HG03103 (cell line): ENCODE results near the gene COLEC11.
"Not testable (repeated sequence)": the region's sequence is repeated elsewhere in the genome, so short reads cannot be mapped to it uniquely, and the experiment has no call there.

Experiments used
- ATAC-seq: cut with Tn5 transposase; IDR thresholded peaks from one replicate; pipeline ENCODE4 v1.9.1; 2021; ENCODE audit warnings: low read depth; ENCODE audit not compliant: unreplicated experiment

Gene COLEC11

DNA sequence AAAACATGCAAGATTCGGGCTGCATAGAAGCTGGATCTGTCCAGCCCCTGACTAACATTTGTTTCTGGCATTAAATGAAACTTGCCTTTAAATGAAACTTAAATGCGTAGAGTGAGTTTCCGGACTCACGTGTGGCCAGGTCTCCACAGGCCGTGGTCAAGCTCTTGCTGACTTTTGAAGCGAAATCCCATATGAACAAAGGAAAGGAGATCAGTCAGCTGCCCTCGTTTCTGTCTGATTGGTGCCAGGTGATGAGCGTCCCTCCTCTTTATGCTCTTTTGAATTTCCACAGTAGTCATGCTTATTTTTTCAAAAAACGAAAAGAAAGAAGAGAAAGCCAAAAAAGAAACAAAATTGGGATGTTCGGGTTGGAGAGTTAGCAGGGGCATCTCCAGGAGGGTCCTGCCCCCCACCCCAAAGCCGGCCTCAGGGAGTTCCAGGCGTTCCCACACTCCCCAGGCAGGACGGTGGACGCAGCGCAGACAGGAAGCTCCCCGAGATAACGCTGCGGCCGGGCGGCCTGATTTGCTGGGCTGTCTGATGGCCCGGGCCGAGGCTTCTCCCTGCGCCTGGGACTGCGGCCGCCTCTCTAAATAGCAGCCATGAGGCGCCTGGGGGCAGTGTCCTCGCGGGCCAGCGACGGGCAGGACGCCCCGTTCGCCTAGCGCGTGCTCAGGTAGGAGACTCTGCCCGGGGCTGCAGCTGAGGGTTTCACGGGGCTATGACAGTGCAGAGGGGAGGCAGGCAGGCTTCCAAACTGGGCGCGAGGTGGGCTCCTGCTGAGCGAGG lies at the start of gene COLEC11:
Gene COLEC11 (plus strand): TSS at position 620 of the 789 bp plus-strand sequence. CDS start 9,229 bp downstream, outside the sequence.
- no peak for ATAC-seq

DNA sequence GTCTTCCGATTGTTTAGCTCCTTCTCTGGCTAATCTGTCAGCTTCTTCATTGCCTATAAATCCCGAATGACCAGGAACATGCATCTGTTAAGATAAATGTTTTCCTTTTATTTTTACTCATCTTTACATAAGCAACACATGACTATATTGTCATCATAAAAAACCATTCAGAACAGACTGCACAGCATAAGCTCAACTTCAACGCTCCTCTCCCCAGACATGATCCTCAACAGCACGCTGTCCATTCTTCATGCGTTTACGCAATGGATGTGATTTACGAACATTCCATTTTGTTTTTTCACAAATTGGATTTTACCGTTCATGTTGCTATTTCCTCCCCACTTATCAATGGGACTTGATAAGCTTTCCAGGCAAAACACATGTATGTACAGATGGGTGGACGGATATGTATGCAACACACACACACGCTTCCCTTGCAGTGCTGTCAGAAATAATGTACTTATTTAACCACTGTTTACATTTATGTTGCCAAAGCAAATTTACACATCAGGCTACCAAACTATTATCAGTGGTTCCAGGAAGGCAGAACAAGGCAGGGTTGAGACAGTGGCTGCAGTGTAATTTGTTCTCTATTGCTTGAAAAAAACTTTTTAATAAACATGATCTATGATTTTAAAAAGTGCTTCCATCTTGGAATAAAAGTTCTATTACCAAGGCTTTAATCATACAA lies 49.0 kb upstream of the COLEC11 start:
- ATAC-seq = no peak

DNA sequence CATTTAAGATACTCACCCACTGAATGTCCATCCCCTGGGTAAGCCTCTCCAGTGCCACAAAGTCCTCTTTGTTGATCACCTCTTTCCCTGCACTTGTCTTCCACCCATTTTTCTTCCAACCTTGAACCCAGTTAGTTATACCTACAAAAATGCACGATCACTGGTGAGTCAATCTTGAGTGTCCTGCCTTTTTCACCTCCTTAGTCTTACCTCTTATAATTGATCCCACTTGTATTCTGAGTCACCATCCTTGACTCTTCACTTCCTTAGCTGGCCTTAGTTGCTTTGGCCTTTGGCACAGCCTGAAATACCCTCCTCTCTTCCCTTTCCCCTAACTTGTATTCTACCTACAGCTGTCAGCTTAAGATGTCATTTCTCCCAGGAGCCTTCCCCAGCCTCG lies 47.0 kb upstream of the COLEC11 start:
- ATAC-seq = no peak

DNA sequence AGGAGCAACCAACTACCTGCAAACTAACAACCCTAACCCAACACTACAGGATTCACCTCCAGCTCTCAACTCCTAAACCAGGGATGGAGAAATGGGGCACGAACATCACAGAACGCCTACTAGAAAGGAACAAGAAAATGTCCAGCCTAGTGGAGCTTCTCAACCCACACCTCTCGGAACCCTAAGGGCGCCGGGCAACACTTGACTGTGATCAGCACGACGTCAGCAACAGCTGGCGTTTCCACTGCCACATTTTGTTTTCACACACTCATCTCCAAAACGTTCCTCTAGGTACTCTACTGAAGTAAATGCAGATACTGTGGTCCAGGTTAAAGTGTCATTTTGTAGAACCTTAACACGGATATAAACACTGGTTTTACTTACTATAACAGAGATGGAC lies 41.0 kb upstream of the COLEC11 start:
- no peak for ATAC-seq

DNA sequence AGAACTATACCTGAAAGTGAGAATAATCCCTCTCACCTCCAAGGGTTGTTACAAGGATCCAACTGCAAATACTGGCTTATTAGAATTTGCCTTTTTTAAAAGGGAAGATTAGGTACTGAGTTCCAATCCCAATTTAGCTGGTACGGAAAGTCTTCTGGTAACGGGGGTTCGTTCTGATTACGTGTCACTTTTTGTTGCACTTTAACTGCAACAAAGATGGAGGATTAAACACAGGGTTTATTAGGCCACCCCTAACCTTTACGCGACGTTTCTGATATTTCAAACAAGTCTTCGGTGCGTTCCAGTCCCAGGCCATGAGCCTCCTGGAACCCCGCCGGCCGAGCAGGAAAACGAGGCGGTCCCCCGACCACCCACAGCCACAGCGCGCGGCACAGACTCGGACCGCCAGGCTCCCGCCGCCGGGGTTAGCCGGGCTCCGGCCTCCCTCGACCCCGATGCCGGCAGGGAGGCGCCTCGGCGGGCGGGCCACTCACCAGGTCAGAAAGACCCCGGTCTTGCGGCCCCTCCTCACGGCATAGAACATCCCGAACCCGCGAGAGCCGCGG lies 37.2 kb upstream of the COLEC11 start:
- peak; percentile 9 for ATAC-seq

DNA sequence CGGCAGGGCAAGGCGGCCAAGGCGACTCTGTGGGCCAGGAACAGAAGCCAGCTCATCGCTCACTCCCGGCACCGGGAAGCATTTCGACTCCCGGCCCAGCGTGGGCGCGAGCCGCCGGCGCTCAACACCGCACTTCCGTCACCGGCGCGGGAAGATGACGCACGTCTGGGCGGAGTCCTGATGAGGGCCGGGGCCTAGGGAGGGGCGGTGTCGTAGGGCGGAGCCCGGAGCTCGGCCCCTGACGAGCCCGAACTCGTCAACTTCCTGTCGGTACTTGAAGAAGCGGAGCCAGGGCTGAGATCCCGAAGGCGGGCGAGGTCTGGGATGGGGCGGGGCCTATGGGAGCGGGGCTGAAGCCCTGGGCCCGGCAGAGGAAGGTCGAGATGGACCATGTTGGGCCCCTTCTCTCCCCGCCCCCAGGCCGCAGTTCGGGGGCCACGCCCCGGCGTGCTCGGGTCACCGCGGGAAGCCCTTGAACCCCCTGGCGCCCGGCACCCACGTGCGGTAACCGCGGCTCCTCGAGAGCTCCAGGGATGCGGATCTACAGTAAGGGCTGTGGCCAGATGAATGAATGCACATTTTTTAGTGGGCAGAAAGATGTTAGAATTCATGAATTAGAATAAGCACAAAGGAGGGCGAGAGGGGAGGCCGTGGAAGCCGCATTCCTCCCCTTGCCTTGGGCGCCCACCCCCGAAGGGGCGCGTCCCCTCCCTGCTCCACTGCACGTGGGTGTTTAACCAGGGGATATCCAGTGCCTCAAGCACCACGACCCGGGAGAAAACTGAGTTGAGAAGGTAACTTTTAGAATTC lies 36.5 kb upstream of the COLEC11 start, which contains the start of gene RNASEH1:
Gene RNASEH1 (minus strand): TSS at position 129 of the 810 bp plus-strand sequence. CDS start 73 bp downstream, at position 56.
- ATAC-seq = peak; percentile 95

DNA sequence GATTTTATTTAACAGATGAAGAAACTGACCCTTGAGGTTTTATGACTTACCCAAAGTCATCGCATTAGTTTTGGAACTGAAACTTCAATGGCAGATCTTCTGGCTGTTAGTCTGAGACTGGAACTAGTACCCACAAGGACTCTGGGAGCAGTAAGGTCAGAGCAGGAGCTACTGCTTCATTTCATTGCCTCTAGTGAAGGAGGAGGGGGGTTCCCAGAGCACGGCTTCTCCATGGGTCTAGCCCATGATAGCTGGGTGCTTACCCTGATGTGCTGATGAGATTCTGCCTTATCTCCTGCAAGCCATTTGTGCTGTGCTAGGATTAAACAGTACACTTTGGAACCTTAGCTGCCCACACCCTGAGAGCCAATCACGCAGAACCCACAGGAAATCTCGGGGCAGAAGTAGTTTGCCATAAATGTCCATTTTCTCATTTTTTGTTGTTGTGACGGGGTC lies 31.4 kb upstream of the COLEC11 start:
- peak; percentile 35 for ATAC-seq

DNA sequence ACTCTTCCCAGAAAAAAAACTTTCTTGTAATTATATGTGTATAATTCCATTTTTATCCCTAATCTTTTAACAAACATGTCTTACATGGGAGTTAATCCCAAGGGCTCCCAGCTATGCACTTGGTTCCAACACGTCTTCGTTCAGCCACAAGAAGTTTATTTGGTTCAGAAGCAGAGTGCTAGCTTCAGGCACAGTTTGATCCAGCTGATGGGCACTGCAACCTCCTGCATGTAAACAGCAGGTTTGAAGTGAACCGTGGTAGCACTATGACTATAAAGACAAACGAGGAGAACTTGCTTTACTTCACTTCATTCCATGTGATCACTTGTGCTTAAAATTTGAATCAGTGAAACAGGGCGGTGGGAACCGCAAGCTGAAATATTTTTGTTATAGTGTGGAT lies 29.8 kb upstream of the COLEC11 start:
- no peak for ATAC-seq

DNA sequence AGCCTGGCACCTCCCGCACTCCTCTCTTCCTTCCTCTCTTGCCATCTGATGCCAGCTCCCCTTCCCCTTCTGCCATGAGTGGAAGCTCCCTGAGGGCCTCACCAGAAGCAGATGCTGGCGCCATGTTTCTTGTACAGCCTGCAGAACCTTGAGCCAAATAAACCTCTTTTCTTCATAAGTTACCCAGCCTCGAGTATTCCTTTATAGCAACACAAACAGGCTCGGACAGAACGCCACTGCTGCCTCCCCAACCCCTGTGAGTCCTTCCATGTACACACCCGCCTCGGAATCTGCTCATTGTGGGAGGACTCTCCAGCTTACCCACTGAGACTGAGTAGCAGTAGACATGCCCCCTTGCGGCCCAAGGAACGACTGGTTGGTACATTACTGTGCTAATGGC lies 28.1 kb upstream of the COLEC11 start:
- ATAC-seq = no peak

DNA sequence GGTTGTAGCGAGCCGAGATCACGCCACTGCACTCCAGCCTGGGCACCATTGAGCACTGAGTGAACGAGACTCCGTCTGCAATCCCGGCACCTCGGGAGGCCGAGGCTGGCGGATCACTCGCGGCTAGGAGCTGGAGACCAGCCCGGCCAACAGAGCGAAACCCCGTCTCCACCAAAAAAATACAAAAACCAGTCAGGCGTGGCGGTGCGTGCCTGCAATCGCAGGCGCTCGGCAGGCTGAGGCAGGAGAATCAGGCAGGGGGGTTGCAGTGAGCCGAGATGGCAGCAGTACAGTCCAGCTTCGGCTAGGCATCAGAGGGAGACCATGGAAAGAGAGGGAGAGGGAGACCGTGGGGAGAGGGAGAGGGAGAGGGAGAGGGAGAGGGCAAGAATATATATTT lies 25.3 kb upstream of the COLEC11 start:
- ATAC-seq = not testable (repeated sequence)

DNA sequence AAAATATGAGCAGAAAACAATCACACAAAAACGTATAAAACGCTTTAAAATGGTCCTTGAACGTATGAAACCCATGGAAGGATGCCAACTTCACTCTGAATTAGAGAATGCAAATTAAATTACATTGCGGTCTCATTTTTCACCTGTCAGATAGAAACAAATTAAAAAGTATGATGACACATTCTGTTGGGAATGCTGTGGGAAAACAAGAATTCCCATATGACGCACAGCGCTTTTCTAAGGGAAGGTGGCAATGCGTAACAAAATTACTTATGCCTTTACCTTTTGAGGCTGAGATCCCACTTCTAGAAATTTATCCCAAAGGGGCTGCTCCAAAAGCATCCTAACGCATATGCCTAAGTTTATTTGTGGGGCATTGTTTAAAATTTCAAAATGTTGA lies 23.6 kb upstream of the COLEC11 start:
- ATAC-seq = no peak

DNA sequence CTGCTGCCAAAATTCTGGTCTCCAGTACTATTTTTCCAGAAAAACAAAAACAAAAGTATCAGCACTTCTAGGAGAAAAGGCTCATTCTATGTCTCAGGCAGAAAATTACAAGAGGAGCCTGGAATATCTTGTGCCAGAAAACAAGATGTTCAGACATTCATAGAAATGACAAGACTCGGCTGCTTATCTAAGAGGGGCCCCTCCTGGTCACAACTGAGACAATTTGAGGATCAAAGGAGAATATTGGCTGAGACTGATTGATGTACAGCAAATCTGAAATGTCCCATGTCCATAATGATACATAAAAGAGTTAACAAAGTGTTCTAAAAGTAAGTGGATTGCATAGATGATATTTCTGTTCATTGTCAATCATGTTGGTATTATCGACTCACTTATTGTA lies 22.3 kb upstream of the COLEC11 start:
- ATAC-seq = no peak

DNA sequence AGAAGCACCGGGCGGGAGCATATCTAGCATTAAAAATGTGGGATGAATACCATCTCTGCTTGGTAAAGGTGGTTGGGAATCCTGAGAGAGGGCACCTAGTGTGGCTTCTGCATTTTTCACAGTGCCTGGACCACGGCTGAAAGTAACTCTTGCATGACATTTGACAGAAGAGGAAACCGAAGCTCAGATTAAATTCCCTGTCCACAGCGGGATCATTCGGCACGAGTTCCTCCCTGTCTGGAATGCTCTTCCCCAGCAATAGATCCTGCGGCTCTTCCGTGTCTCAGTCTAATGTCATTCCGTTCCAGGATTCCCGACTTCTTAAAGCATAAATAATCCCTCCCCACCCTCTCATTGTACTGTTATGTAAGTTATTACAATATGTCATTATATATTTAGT lies 20.8 kb upstream of the COLEC11 start:
- no peak for ATAC-seq

DNA sequence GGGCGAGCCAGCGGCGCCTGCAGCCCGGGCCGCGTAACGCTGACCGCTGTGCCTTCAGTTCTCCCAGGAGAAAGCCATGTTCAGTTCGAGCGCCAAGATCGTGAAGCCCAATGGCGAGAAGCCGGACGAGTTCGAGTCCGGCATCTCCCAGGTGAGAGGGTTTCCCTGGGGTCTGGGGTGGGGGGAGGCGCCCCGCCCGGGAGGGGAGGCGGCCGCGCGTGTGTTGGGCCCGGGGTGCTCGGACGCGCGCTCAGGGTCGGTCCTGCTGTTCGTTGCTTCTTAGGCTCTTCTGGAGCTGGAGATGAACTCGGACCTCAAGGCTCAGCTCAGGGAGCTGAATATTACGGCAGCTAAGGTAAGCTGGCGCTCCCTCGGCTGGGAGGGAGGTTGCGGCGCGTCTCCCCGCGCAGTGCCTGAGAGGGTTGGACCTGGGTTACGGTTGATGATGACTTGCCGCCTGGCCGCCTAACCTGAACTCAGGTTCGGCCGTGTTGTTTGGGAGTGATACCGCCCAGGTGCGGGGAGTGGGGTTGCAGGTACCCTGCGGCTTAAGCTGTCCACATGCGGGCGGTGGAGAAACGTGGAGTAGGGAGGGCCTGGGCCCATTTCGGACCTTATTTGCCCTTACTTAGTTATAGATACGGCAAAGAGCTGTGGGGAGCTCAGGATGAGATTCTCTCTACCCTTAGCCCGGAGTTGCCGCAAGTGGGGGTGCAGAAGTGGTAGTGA lies 19.2 kb upstream of the COLEC11 start:
- peak; percentile 13 for ATAC-seq

DNA sequence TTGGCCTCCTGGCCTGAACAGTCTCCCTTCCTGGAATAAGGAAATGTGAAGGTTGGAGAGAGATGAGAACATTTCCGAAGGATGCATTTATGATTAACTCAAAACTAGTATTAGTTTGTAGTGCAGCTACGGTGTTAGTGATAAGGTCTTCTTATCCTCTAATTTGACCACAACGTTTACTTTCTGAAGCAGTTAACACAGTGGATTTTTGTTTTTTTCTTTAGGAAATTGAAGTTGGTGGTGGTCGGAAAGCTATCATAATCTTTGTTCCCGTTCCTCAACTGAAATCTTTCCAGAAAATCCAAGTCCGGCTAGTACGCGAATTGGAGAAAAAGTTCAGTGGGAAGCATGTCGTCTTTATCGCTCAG lies 18.7 kb upstream of the COLEC11 start:
- ATAC-seq = not testable (repeated sequence)

DNA sequence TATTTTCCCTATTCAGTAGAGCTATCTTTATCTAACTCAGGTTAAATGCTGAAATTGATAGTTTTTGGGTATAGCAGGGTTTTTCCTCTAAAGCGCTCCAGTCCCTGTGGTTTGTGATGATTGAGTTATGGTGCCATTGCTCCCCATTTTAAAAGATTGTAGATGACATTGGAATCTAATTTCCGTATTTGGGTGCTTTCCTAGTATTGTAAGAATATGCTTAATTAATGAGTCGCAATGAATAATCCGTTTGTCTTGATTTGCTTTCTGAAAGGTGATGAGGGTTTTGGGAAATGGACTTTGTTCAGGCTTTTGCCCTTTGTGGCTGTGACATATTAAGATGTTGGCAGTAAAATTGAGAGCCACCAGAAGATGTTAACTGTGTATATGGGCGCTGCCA lies 15.9 kb upstream of the COLEC11 start:
- no peak for ATAC-seq

DNA sequence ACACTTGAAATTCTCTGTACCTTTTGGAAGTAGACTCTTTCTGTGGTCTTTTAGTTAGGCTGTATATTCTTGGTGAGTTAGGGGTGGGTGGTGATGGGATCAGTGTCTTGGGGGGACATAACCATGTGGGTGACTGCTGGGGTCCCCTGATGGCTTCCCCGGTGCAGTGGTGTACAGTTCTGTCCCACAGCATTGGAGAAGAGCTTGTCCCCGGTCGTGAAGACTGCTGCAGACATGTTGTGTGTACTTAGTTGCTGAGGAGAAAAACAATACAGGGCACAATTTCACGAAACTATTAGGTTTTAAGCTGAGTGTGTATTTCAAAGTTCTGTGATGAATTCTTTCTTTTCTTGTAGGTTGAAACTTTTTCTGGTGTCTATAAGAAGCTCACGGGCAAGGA lies 14.5 kb upstream of the COLEC11 start:
- no peak for ATAC-seq

DNA sequence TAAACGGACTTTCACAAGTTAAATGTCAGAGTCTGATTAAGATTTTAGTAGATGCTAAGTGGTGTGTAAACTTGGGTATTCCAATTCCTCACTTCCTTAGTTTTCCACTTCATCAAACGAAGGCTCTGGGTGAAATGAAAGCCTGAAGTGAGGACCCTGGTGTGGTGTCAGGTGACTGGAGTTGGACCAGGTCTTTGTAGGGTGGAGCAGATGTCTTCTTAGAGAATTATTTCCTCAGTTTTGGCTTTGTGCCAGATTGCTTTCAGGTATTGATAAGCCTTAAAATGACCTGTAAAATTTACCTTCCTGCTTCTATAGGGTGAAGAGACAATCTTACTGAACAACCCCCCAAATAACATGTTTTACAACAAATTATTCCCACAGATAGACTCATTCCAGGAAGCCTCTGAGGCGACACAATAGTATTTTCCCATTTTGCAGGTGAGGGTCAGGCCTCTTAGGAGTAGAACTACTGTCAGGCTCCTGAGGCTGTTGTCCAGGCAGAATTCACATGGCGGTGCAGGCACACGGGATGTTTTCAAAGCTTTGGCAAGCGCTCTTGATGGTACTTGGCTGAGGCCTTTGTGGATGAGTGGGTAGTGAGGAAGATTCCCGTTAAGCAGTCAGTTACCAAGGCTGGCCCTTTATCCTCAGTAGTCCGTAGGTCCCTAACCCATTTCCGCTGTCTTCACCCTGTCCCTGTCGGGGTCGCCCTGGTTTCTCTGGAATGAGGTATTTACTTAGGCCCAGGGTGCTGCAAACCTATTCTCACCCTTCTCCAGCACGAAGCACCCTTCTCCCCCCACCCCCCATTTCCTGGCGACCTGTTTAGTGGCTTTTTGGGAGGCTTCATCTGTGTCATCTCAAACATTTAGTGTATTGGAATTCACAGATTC lies 13.3 kb upstream of the COLEC11 start:
- ATAC-seq = no peak

DNA sequence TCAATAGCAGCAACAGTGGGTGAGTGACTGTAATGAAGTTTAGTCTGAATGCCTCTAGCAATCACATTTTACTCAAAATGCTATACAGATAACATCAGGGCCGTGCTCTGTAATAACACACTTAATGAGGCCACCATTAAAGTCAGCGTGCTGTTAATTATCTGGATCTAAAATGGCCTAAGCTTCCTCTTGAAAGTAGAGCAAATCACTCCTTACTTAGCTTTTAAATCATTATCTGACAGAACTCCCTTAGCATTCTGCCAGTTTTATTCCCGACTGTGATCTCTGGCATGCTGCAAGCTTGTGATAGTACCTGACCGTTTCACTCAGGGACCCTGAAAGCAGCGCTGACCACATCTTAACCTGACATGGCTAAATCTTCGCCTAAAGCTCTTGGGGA lies 10.8 kb upstream of the COLEC11 start:
- no peak for ATAC-seq
